Measurements from ENCODE around the gene EPHA10. TPM values are rescaled to one million over a fixed set of nuclear protein-coding genes. Genes with fewer than 3 reads are reported as not detected.

The EPHA10 gene
- total RNA-seq, 2 donors from 2014 or later: 0.42 TPM; not detected in 1

- Histone ChIP-seq H3K27me3 (ENCODE audit: control insufficient read depth, insufficient read depth, low read length, poor library complexity, severe bottlenecking) (peaks cover 14% of the 10 kb centered on the region), H3K9ac (ENCODE audit: extremely low read depth, low read length, poor library complexity, severe bottlenecking) (no peak overlapping the region), H3K27ac (ENCODE audit: low read depth, low read length) (no peak overlapping the region), H3K36me3 (ENCODE audit: control insufficient read depth, insufficient read depth, low read length) (peaks cover 48% of the 10 kb centered on the region), H3K4me3 (ENCODE audit: low read length) (no peak overlapping the region), H3K4me1 (ENCODE audit: control insufficient read depth, insufficient read depth, low read length) (no peaks in the 10 kb centered on the region), H3K9me3 (ENCODE audit: control insufficient read depth, low read length) (no peaks in the 10 kb centered on the region)
- H3K9me3 Mint-ChIP-seq: no peaks in the 10 kb centered on the region
- peaks cover 10% of the 10 kb centered on the region for H3K27me3 Mint-ChIP-seq (ENCODE audit: insufficient read depth)
- 78 to 80% methylated on average over 5 of the region's 5 CpGs for WGBS, 2 experiments (ENCODE audit: insufficient coverage in 1 of 2, insufficient read length in 1 of 2)
- no peak overlapping the region for H3K4me3 Mint-ChIP-seq
- TF ChIP-seq CTCF (conservative IDR thresholded peaks at IDR 0.05): peak; percentile 97
- no peak overlapping the region for H3K27ac Mint-ChIP-seq
- peak; percentile 90 for DNase-seq
- H3K4me1 Mint-ChIP-seq: no peaks in the 10 kb centered on the region
- H3K36me3 Mint-ChIP-seq (ENCODE audit: low read depth): peaks cover 40% of the 10 kb centered on the region
These were observed 82.5 kb downstream of the EPHA10 start for GRCh38 chr1:37682334-37682987.

- no peaks in the 10 kb centered on the region for H3K9me3 Mint-ChIP-seq
- peaks cover 31% of the 10 kb centered on the region for H3K36me3 Mint-ChIP-seq (ENCODE audit: low read depth)
- Histone ChIP-seq H3K36me3 (ENCODE audit: control insufficient read depth, insufficient read depth, low read length) (peaks cover 33% of the 10 kb centered on the region), H3K9ac (ENCODE audit: extremely low read depth, low read length, poor library complexity, severe bottlenecking) (no peak overlapping the region), H3K27ac (ENCODE audit: low read depth, low read length) (no peak overlapping the region), H3K27me3 (ENCODE audit: control insufficient read depth, insufficient read depth, low read length, poor library complexity, severe bottlenecking) (peaks cover 30% of the 10 kb centered on the region), H3K4me3 (ENCODE audit: low read length) (no peak overlapping the region), H3K9me3 (ENCODE audit: control insufficient read depth, low read length) (no peaks in the 10 kb centered on the region), H3K4me1 (ENCODE audit: control insufficient read depth, insufficient read depth, low read length) (no peaks in the 10 kb centered on the region)
- H3K4me1 Mint-ChIP-seq: no peaks in the 10 kb centered on the region
- no peak overlapping the region for H3K27ac Mint-ChIP-seq
- H3K27me3 Mint-ChIP-seq (ENCODE audit: insufficient read depth): peaks cover 23% of the 10 kb centered on the region
- no peak overlapping the region for H3K4me3 Mint-ChIP-seq
- DNase-seq: no peak
- no peak for TF ChIP-seq CTCF (conservative IDR thresholded peaks at IDR 0.05)
- 93 to 95% methylated on average over 2 to 3 of the region's 3 CpGs for WGBS, 2 experiments (ENCODE audit: insufficient coverage in 1 of 2, insufficient read length in 1 of 2)
These were observed 84.0 kb downstream of the EPHA10 start for GRCh38 chr1:37680933-37681332.

- Histone ChIP-seq H3K4me1 (ENCODE audit: control insufficient read depth, insufficient read depth, low read length) (no peaks in the 10 kb centered on the region), H3K9me3 (ENCODE audit: control insufficient read depth, low read length) (no peaks in the 10 kb centered on the region), H3K4me3 (ENCODE audit: low read length) (no peak overlapping the region), H3K36me3 (ENCODE audit: control insufficient read depth, insufficient read depth, low read length) (peaks cover 20% of the 10 kb centered on the region), H3K27me3 (ENCODE audit: control insufficient read depth, insufficient read depth, low read length, poor library complexity, severe bottlenecking) (peaks cover 60% of the 10 kb centered on the region), H3K27ac (ENCODE audit: low read depth, low read length) (no peak overlapping the region), H3K9ac (ENCODE audit: extremely low read depth, low read length, poor library complexity, severe bottlenecking) (no peak overlapping the region)
- no peaks in the 10 kb centered on the region for H3K4me1 Mint-ChIP-seq
- no peak for DNase-seq
- H3K4me3 Mint-ChIP-seq: no peak overlapping the region
- no peak overlapping the region for H3K27ac Mint-ChIP-seq
- H3K9me3 Mint-ChIP-seq: no peaks in the 10 kb centered on the region
- WGBS, 2 experiments (ENCODE audit: insufficient coverage in 1 of 2, insufficient read length in 1 of 2): 92 to 100% methylated on average over 2 to 5 of the region's 5 CpGs
- H3K36me3 Mint-ChIP-seq (ENCODE audit: low read depth): peaks cover 5% of the 10 kb centered on the region
- H3K27me3 Mint-ChIP-seq (ENCODE audit: insufficient read depth): peaks cover 32% of the 10 kb centered on the region
- no peak for TF ChIP-seq CTCF (conservative IDR thresholded peaks at IDR 0.05)
These were observed 87.1 kb downstream of the EPHA10 start for GRCh38 chr1:37677808-37678207.
